GM18861 (cell line): ENCODE measurements around the gene B3GALT5.
"Not testable (repeated sequence)": the region's sequence is repeated elsewhere in the genome, so short reads cannot be mapped to it uniquely, and the experiment has no call there.

Experiments
- ATAC-seq: cut with Tn5 transposase; IDR thresholded peaks from one replicate; pipeline ENCODE4 v1.9.1; 2021; ENCODE audit not compliant: unreplicated experiment

Gene B3GALT5, protein sequence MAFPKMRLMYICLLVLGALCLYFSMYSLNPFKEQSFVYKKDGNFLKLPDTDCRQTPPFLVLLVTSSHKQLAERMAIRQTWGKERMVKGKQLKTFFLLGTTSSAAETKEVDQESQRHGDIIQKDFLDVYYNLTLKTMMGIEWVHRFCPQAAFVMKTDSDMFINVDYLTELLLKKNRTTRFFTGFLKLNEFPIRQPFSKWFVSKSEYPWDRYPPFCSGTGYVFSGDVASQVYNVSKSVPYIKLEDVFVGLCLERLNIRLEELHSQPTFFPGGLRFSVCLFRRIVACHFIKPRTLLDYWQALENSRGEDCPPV

DNA sequence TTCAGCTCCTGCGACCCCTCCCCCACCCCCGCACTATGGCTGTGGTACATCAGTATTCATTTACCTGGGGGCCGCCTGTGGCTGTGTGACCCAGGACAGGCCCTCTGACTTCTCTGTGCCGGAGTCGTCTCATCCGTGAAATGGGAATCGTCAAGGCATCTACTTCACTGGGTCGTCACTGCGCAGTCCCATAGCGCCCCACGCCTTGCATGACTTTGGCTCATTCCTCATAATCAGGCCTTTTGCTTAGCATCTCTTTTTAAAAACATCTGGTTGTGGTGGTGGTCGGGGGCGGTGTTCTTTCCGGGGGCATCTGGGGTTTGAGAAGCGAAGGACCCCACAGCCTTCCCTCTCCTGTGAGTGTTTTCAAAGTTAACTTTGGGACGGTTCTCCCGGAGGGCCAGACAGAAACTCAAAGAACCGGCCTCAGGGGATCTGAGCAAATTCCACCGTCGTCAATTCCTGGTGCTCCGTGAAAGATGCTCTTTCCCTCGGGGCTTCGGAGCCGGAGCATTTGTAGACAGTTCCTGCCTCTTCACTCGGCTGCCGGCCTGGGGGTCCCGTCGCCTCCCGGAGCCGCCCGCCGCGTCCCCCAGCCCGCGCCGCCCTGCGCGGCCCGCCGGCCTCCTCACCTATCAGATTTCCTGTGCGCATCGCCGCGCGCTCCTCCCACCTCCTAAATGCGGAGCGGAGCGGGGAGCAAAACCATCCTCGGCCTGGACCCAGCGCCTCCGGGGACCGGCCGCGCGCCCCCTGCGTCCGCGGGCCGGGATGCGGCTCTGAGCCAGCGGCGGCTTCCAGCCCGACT, at the start of gene B3GALT5:
B3GALT5 (plus strand) TSS at position 708 of the 808 bp plus-strand sequence. CDS start 47,620 bp downstream, outside the sequence.
- no peak for ATAC-seq

- no peak for ATAC-seq
Measured at GRCh38 chr21:39564200-39564599, 48.5 kb upstream of the B3GALT5 start.

- ATAC-seq: no peak
Measured at GRCh38 chr21:39567180-39567972, 45.4 kb upstream of the B3GALT5 start.

- ATAC-seq: no peak
Measured at GRCh38 chr21:39568361-39568760, 44.4 kb upstream of the B3GALT5 start.

GRCh38 chr21:39575775-39576174, 37.0 kb upstream of the B3GALT5 start:
- no peak for ATAC-seq

DNA sequence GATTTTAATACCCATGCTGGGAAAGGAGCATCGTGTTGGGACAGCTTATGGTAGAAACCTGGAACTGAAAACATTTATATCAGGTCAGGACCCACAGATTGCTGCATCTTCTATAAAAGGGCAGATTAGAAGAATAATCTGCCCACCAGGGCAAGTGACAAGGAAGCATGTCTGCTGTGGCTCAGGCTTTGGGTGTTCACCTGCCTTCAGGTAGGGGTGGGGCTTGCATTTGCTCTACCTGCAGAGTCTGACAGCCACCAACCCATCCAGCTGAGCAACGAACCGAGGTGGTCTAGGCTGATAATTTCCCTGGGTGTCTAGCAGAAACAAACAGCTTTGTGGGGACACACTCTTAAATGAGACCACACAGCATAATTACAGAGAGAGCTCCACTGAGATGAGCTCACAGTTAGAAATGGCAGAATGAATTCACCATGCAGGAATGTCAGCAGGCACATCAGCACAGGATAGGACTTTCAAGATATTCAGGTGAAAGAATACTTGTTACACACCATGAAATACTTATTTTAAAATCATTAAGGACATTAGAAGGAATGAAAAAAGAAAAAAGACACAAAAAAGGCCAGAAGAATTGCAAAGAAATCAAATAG, 36.1 kb upstream of the B3GALT5 start:
- no peak for ATAC-seq

- ATAC-seq: no peak
Measured at GRCh38 chr21:39579734-39580332, 32.9 kb upstream of the B3GALT5 start.

- ATAC-seq: no peak
Measured at GRCh38 chr21:39580744-39581143, 32.0 kb upstream of the B3GALT5 start.

DNA sequence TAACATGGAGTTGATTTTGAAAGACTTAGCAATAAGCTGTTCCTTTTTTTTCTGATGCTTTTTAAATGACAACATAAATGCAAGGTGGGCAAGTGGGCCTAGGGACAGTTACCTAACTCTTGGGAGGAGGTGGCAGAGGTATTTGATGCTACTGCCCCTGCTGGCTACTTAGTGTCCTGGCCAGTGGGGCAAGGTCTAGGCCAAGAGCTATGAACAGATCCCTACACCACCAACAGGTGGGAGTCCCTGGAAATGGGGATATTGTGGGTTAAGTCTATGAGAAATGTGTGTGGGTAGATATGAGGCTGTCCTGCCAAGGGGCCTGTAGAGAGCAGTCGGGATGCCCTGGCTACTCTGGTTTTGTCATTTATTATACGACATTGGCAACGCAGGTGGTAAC, 31.3 kb upstream of the B3GALT5 start:
- ATAC-seq: no peak

- ATAC-seq: no peak
Measured at GRCh38 chr21:39582749-39583148, 30.0 kb upstream of the B3GALT5 start.

DNA sequence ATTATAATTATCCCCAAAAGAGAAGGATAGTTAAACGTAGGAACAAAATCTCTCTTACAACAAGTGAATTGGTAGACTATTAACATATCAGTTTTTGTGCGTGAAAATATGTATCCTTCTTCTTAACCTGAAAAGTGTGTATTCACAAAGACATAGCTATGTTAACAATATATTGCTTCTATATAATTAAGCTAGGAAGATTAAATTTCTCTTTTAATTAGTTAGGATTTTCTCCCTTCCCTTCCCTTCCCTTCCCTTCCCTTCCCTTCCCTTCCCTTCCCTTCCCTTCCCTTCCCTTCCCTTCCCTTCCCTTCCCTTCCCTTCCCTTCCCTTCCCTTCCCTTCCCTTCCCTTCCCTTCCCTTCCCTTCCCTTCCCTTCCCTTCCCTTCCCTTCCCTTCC, 29.2 kb upstream of the B3GALT5 start:
- ATAC-seq: not testable (repeated sequence)

DNA sequence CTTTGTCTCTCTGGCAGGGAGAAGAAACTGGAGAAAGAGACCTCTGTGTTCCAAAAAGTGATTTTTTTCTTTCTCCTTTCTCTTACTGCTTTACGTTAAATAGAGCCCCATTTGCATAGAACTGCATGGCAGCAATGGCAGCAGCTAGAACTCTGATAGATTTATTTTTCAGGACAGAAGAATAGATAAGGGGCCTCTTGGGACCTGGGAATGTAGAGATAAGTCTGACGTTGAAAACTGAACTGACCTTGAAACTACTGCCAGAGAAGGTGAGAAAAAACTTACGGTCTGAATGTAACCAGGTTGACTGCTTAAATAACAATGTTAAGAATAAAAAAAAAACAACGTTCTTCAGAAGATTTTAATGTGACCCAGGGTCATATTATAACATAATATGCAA, 25.4 kb upstream of the B3GALT5 start:
- no peak for ATAC-seq

DNA sequence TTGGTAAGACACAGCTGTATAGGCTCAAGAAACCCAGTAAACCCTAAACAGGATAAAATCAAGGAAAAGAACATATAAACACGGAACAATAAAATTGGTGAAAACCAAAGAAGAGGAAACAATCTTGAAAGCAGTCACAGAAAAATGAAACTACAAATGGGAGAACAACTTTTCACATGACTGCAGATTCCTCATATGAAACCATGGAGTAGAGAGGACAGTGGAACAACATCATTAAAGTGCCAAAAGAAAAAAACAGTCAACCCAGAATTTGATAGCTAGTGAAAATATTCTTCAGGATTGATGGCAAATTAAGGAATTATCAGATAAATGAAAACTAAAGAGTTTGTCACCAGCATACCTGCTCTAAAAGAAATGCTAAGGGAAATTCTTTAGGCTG, 23.9 kb upstream of the B3GALT5 start:
- ATAC-seq: no peak

- ATAC-seq: no peak
Measured at GRCh38 chr21:39593522-39593921, 19.2 kb upstream of the B3GALT5 start.

- ATAC-seq: no peak
Measured at GRCh38 chr21:39595465-39595864, 17.3 kb upstream of the B3GALT5 start.

GRCh38 chr21:39597595-39597994, 15.1 kb upstream of the B3GALT5 start:
- ATAC-seq: no peak

GRCh38 chr21:39599191-39599970, 13.4 kb upstream of the B3GALT5 start:
- no peak for ATAC-seq

DNA sequence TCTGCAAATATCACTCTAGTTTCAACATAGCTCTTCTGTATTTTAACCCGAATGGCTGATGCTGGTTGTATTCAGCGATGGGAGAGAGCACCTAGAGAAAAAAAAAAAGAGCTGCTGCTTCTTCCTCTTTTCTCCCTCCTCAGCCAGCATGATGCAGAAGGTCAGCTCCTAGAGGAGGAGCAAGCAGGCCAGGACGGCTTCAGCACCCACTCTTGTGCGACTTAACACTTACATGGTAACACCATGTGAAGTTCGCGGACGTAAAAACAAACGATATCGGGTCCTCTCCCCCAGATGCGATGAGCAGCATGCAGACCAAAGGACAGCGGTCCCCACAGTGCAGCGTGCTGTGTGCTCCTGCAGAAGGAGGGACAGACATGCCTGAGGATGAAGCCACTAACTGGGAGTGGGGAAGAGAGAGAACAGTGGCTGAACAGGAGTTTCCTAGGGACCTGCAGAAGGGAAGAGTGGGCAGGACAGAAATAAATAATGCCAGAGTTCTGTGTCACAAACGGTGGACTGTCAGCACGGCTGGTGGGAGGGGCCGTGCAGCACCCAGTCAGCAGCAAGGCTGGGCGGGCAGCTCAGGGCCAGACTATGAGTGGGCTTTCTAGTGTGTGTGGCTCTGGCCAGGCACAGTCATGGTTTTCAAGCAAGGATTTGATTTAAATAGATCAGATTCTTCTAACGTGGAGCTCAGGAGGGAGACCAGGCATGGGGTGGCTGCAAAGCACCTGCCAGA, 11.4 kb upstream of the B3GALT5 start:
- no peak for ATAC-seq

DNA sequence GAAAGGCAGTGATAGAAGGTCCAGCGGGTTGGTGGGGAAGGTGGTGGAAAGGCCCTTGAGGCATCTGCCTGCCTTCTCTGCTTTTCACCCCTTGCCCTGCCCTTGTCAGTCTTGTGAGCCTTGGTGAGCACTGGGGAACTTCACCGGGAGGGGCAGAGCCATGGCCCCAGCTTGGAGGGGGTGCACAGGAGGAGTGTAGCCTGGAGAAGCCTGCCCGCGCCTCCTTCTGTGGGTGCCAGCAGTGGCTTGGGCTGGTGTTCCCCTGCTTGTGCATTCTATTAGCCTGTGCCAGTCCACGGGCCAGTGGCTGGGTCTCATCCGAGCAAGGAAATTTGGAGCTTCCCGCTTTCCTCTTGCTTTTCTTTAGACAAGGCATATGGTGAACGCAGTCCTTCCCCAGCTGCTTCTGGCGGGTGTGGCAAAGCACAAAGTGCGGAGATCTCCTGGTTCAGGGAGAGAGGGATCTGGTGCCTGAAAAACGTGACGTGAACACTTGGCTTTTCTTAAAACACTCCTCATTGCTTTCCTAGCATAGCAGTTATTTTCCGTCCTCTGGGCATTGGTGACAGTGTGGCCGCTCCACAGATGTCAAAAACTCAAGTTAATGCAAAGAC, 10.6 kb upstream of the B3GALT5 start:
- no peak for ATAC-seq
